ENCODE data around the gene VAX1.
"Not testable (repeated sequence)": the region's sequence is repeated elsewhere in the genome, so short reads cannot be mapped to it uniquely, and the experiment has no call there.

VAX1 gene

GRCh38 chr10:117137911-117138642 is at the start of gene VAX1:
Gene VAX1, minus strand, starts transcription at chr10:117138270. Its CDS starts 214 bp downstream, at chr10:117138056.
- no peak for DNase-seq (ENCODE audit: low spot score)

GRCh38 chr10:117186832-117187615 is 49.0 kb upstream of the VAX1 start:
- no peak for DNase-seq (ENCODE audit: low spot score)

GRCh38 chr10:117185817-117186216 is 47.7 kb upstream of the VAX1 start:
- DNase-seq (ENCODE audit: low spot score) = not testable (repeated sequence)

GRCh38 chr10:117184821-117185220 is 46.8 kb upstream of the VAX1 start:
- no peak for DNase-seq (ENCODE audit: low spot score)

GRCh38 chr10:117184296-117184695 is 46.2 kb upstream of the VAX1 start:
- DNase-seq (ENCODE audit: low spot score) = no peak

- DNase-seq (ENCODE audit: low spot score) = no peak
Observed at GRCh38 chr10:117178190-117178589, 40.1 kb upstream of the VAX1 start.

- DNase-seq (ENCODE audit: low spot score) = peak; percentile 59
Observed at GRCh38 chr10:117175901-117176534, 37.9 kb upstream of the VAX1 start.

- no peak for DNase-seq (ENCODE audit: low spot score)
Observed at GRCh38 chr10:117175215-117175900, 37.3 kb upstream of the VAX1 start.

GRCh38 chr10:117174439-117175214 is 36.6 kb upstream of the VAX1 start:
- peak; percentile 70 for DNase-seq (ENCODE audit: low spot score)

GRCh38 chr10:117170244-117170643 is 32.2 kb upstream of the VAX1 start:
- DNase-seq (ENCODE audit: low spot score) = no peak

- no peak for DNase-seq (ENCODE audit: low spot score)
Observed at GRCh38 chr10:117169480-117169879, 31.4 kb upstream of the VAX1 start.

- no peak for DNase-seq (ENCODE audit: low spot score)
Observed at GRCh38 chr10:117168729-117169128, 30.7 kb upstream of the VAX1 start.

GRCh38 chr10:117167789-117168674 is 30.0 kb upstream of the VAX1 start:
- peak; percentile 26 for DNase-seq (ENCODE audit: low spot score)

GRCh38 chr10:117167346-117167788 is 29.3 kb upstream of the VAX1 start:
- no peak for DNase-seq (ENCODE audit: low spot score)

GRCh38 chr10:117166418-117167345 is 28.6 kb upstream of the VAX1 start:
- no peak for DNase-seq (ENCODE audit: low spot score)

- peak; percentile 74 for DNase-seq (ENCODE audit: low spot score)
Observed at GRCh38 chr10:117165538-117166417, 27.7 kb upstream of the VAX1 start.

- DNase-seq (ENCODE audit: low spot score) = no peak
Observed at GRCh38 chr10:117164592-117165537, 26.8 kb upstream of the VAX1 start.

Measured in COLO829 (cell line).